ENCODE measurements around the gene KLHL13. TPM values are rescaled to one million over a fixed set of nuclear protein-coding genes. Genes with fewer than 3 reads are reported as not detected.

The KLHL13 gene
- total and polyA plus RNA-seq, 10 of the 15 experiments (the other 5 are each of a cell fraction or from before 2014, with no cell fraction given): 8.2 to 34.1 (median 13.8) TPM

DNA sequence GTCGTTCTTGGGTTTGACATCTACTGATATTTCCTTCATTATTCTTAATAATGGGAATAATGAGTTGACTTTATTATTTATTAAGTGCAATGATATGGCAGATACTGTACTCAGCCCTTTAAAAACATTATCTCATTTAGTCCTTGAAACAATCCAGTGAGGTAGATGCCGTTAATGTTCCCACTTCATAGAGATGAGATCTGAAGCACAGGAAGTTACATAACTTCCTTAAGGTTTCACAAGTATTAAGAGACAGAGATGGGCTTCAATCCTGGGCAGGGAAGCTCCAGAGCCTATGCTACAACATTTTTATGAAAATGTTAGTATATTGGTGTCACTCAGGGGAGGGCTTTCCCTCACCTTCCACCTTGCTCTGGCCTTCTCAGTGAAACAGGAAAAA is 9.7 kb upstream of the KLHL13 start:
- intact Hi-C loops (cut with micrococcal nuclease; ENCODE audit: unreplicated experiment): no loop called here
- Histone ChIP-seq H3K79me2 (ENCODE audit: control insufficient read depth, insufficient read depth, low read length) (no peaks in the 10 kb centered on the region), H3K9me3 (replicated peaks; ENCODE audit: control insufficient read depth, insufficient read depth, low read length) (no peaks in the 10 kb centered on the region), H3K4me3 (no peak overlapping the region), H3K36me3 (ENCODE audit: control insufficient read depth in 2 of 2, insufficient read depth in 2 of 2, low read length in 1 of 2) (no peaks in the 10 kb centered on the region), H3K4me1 (ENCODE audit: control insufficient read depth, insufficient read depth, low read length) (no peaks in the 10 kb centered on the region), H3K27me3 (replicated peaks in 1 of 2; ENCODE audit: control insufficient read depth in 2 of 2, insufficient read depth in 2 of 2, low read length in 1 of 2) (no peaks in the 10 kb centered on the region), H2AFZ (ENCODE audit: control insufficient read depth, low read depth, low read length) (no peak overlapping the region), H3K27ac (ENCODE audit: control insufficient read depth, insufficient read depth) (no peak overlapping the region), H3K9ac (ENCODE audit: control insufficient read depth, insufficient read depth, low read length) (no peak overlapping the region), H3K4me2 (ENCODE audit: control insufficient read depth, insufficient read depth) (no peak overlapping the region), H4K20me1 (ENCODE audit: control insufficient read depth, insufficient read depth) (no peaks in the 10 kb centered on the region)
- in situ Hi-C loops (cut with MboI): no loop called here
- ChIA-PET POLR2A (no interaction called here), SMC1A (ENCODE audit: uncharacterized antibody, unreplicated experiment) (interaction anchor here (1.4 kb wide), 1 partner anchor 15 kb away, joined by 4 read pairs; no protein-coding TSS in a partner anchor), RAD21 (ENCODE audit: unreplicated experiment) (no interaction called here), CTCF (interaction anchor here (0.6 kb wide), 1 partner anchor 69 kb away, joined by 3 read pairs; no protein-coding TSS in a partner anchor)
- BruUV-seq (replicated peaks): no TSS peak
- ATAC-seq (no peak), DNase-seq (ENCODE audit: low read depth, low spot score) (no peak), FAIRE-seq (no peak)
- WGBS (ENCODE audit: insufficient coverage, insufficient replicate concordance, low lambda C conversion rate, missing lambda C conversion rate): 0% methylated on average over 2 of the region's 2 CpGs
- no peak for TF ChIP-seq BHLHE40 (IDR thresholded peaks at IDR 0.05; ENCODE audit: borderline replicate concordance in 1 of 2, low read depth in 2 of 2, low read length in 1 of 2)
- TF ChIP-seq ZNF274 (IDR thresholded peaks at IDR 0.05; ENCODE audit: insufficient read depth, insufficient read length): no peak
- no peak for TF ChIP-seq CUX1 (IDR thresholded peaks at IDR 0.05; ENCODE audit: insufficient replicate concordance, low read depth, low read length)
- no peak for TF ChIP-seq MAX (IDR thresholded peaks at IDR 0.05; ENCODE audit: low read depth, low read length)
- no peak for TF ChIP-seq SMARCA5 (IDR thresholded peaks at IDR 0.05)
- TF ChIP-seq KDM1A (IDR thresholded peaks at IDR 0.05; ENCODE audit: borderline replicate concordance): no peak
- TF ChIP-seq ELK1 (IDR thresholded peaks at IDR 0.05; ENCODE audit: low read depth, low read length): no peak
- no peak for TF ChIP-seq PBX3 (IDR thresholded peaks at IDR 0.05; ENCODE audit: insufficient replicate concordance, low read depth, low read length)
- TF ChIP-seq NFYB (IDR thresholded peaks at IDR 0.05; ENCODE audit: insufficient read depth, low read depth, low read length): no peak
- no peak for TF ChIP-seq FOXM1 (IDR thresholded peaks at IDR 0.05; ENCODE audit: low read depth, low read length)
- TF ChIP-seq, protein P1, sequence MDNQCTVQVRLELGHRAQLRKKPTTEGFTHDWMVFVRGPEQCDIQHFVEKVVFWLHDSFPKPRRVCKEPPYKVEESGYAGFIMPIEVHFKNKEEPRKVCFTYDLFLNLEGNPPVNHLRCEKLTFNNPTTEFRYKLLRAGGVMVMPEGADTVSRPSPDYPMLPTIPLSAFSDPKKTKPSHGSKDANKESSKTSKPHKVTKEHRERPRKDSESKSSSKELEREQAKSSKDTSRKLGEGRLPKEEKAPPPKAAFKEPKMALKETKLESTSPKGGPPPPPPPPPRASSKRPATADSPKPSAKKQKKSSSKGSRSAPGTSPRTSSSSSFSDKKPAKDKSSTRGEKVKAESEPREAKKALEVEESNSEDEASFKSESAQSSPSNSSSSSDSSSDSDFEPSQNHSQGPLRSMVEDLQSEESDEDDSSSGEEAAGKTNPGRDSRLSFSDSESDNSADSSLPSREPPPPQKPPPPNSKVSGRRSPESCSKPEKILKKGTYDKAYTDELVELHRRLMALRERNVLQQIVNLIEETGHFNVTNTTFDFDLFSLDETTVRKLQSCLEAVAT (IDR thresholded peaks at IDR 0.05): no peak
- no peak for TF ChIP-seq PAX8 (IDR thresholded peaks at IDR 0.05)

Measured in GM12878 (cell line).